Measurements from ENCODE around the gene SLC6A18. TPM values are rescaled to one million over a fixed set of nuclear protein-coding genes. Genes with fewer than 3 reads are reported as not detected.

SLC6A18 gene
- total and polyA plus RNA-seq, 9 of the 15 experiments (the other 6 are each of a cell fraction or from before 2014, with no cell fraction given): not detected

DNA sequence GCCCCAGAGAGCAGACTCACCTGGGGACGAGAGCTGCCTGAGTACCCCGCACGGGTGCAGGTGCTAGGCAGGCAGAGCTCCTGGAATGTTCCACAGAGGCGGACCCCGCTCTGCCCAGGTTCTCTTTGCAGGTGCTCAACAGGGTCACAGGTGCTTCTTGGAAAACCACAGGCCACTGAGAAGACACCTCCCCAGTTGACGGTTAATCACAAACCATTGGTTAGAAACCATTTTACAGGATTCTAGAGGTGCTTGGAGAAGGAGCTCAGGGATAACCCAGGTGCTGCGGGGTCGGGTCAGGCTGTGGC lies 41.1 kb upstream of the SLC6A18 start (continued):
- TF ChIP-seq ZNF592 (IDR thresholded peaks at IDR 0.05): no peak
- no peak for TF ChIP-seq TCFL5 (CRISPR knock-in tag; conservative IDR thresholded peaks at IDR 0.05)

- no peak overlapping the region for H2AFZ ChIP-seq (ENCODE audit: low read depth, low read length)
- H3K4me2 ChIP-seq (ENCODE audit: insufficient read depth, low read length): no peak overlapping the region
- H3K9me3 ChIP-seq (replicated peaks; ENCODE audit: control insufficient read depth, insufficient read depth, low read depth, low read length): no peaks in the 10 kb centered on the region
- no peak for ATAC-seq
- no peaks in the 10 kb centered on the region for H3K79me2 ChIP-seq (ENCODE audit: control insufficient read depth, insufficient read depth, low read length)
- peaks cover 57 to 86% of the 10 kb centered on the region in 2 experiments for H3K4me1 ChIP-seq (replicated peaks in 1 of 2; ENCODE audit: control insufficient read depth in 2 of 2, insufficient read depth in 2 of 2, low read length in 2 of 2)
- H3K9me1 ChIP-seq (ENCODE audit: control insufficient read depth, insufficient read depth, low read length): no peaks in the 10 kb centered on the region
- no peaks in the 10 kb centered on the region for H3K36me3 ChIP-seq (ENCODE audit: control insufficient read depth, insufficient read depth, low read length)
- ChIA-PET CTCF (ENCODE audit: low intra/inter-chr PET ratio) (no interaction called here), POLR2A (interaction anchor here (0.7 to 1.3 kb wide), 2 partner anchors 10 to 476 kb away, joined by 3 to 4 read pairs; no protein-coding TSS in a partner anchor)
- H3K27ac ChIP-seq (ENCODE audit: extremely low read depth, low read depth, low read length): no peak overlapping the region
- WGBS (ENCODE audit: insufficient coverage, low coverage, missing lambda C conversion rate): 67% methylated on average over 7 of the region's 7 CpGs
- H3K9ac ChIP-seq (ENCODE audit: insufficient read depth in 1 of 2, low read depth in 2 of 2, low read length in 2 of 2): no peak overlapping the region; a peak in 1 of 4 replicates
- intact Hi-C loops (cut with micrococcal nuclease) (no loop called here), in situ Hi-C loops (cut with MboI) (no loop called here)
- peak; percentile 11; the same call in 1 of the 2 replicates for TF ChIP-seq KLF6 (CRISPR knock-in tag; IDR thresholded peaks at IDR 0.05; ENCODE audit: borderline replicate concordance)
- TF ChIP-seq NBN (IDR thresholded peaks at IDR 0.05; ENCODE audit: low read depth): no peak
- TF ChIP-seq FOS (IDR thresholded peaks at IDR 0.05; ENCODE audit: extremely low read depth, insufficient read length): no peak
- no peak for TF ChIP-seq ATF7 (IDR thresholded peaks at IDR 0.05)
- TF ChIP-seq ELF2 (CRISPR knock-in tag; IDR thresholded peaks at IDR 0.05): 0 out of 2 replicates have a peak, but pooled peaks have one; percentile 11
- no peaks in the 10 kb centered on the region for H4K20me1 ChIP-seq (replicated peaks; ENCODE audit: control insufficient read depth, insufficient read depth, low read length)
- H3K27me3 ChIP-seq (ENCODE audit: control insufficient read depth in 2 of 2, insufficient read depth in 2 of 2, low read length in 2 of 2): no peaks in the 10 kb centered on the region
- BruUV-seq (replicated peaks): no TSS peak
- no peak for FAIRE-seq
- H3K4me3 ChIP-seq: no peak overlapping the region
- no peak for DNase-seq (ENCODE audit: extremely low read depth in 1 of 4, low spot score in 3 of 4)
These were observed 40.7 kb upstream of the SLC6A18 start for GRCh38 chr5:1184481-1184880.

Measured in K562 (cell line).